HS-5 (cell line): Measurements from ENCODE around the gene FABP7.
A peak's percentile ranks its signal among the peaks of the same experiment; 100 is the strongest.

ENCODE experiments used
- DNase-seq: peaks from one replicate; pipeline ENCODE4 v3.0.0-alpha.2; 2012; ENCODE audit warnings: low read depth

Gene FABP7

DNA sequence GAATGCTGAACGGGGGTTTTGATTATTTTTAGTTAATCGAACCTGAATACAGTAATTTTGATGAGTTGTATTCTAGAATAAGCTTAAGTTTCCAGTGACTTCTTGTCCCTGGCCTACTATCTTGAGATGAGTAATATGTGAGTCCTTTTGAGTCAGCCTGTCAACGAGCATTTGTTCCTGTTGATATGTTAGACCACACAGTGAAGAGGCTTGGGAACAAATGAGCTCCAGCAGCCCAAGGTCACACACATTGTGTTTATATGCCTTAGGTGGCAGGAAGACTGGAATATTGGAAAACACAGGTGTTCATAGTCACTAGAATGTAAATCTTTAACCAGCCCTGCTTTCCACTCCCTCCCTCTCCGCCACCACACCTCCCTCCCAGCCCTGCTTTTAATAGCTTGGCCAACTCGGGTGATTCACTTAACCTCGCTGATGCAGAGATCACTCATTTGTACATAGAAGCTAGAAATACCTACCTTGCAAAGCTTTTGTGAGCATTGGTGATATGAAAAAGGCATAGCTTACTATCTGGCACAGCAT lies 18.7 kb downstream of the FABP7 start:
- DNase-seq: peak; percentile 58

DNA sequence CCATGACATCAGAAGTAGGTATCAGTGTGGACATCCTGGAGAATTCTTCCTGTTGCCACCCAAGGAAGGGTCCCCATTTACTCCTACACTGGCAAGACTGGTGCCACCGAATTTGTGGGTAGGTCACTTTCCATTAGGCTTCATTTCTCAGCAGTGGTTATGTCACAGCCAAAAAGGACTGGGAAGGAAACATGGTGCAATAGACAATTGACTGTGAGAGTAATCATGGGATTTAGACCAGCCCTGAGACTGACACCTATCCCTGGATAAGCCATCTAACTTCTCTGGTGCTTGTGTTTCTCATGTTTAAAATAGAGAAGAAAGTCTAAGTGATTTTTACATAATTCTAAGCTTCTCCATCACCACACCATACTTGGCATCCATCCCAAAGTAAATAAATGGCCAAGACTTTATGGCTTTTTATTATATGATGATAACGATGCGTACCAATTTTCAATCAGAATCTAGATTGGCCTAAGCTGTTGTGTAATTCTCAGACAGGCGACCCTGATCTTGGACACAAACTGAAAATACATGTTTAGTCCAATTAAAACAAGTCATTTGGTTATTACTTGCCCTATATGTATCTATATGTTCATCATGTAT lies 19.7 kb downstream of the FABP7 start:
- DNase-seq: no peak

DNA sequence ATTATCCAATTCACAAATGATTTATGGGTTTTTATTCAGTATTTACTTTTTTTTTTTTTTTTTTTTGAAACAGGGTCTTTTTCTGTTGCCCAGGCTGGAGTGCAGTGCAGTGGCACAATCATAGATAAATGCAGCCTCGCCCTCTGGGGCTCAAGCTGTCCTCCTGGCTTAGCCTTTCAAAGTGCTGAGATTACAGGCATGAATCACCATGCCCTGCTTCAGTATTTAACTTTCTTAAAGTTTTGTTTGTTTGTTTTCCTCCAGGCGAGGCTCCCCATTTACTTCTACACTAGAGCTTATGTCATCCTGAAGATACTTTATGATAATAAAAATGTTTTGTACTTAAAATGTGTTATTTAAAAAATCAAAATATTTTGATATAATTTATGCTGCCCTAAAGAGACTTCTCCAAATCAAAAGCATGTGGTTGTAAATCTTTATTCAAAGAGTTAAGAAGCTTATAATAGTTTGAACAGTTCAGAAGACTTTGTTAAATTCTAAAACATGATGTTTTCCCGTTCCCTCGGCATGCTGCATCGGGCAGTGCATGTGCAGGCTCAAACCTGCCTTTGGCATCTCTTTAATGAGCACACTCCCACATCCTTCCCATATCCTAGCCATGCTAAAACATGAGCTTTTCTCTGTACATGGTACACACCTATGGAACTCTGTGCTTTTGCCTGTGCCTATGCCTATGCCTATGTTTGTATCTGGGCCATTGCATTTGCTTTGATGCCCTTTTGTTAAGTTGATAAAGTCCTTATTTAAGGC lies 20.6 kb downstream of the FABP7 start:
- no peak for DNase-seq

DNA sequence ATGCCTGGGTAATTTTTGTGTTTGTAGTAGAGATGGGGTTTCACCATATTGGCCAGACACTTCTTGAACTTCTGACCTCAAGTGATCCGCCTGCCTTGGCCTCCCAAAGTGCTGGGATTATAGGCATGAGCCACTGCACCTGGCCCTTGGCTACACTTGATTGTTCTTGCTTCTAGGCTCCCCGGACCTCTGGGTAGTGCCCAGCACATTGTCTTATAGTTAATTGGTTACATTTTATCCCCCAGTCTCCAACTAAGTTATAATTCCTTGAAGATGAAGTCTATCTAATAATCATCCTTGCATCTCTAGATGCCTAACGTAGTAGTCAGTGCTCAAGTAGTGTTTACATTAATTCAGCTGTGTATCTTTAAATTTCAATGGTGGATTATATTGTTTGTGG lies 21.4 kb downstream of the FABP7 start:
- no peak for DNase-seq

DNA sequence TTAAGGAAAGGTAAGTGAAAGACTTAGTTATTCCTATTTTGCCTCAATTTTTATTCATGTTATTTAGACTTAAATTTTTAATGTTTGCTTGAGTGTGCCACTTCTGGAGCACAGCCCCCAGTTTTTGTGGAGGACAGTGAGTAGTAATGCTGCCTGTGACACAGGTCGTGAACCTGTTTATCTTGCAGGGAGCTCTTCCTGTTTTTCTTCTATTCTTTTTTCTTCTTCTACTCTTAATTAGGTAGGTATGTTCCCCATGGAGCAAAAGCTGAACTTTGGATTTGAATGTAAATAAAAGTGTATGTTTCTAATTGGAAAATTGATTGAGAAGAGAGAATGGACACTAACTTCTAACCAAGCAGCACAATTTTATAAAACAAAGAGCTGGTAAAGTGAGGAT lies 21.9 kb downstream of the FABP7 start:
- no peak for DNase-seq

DNA sequence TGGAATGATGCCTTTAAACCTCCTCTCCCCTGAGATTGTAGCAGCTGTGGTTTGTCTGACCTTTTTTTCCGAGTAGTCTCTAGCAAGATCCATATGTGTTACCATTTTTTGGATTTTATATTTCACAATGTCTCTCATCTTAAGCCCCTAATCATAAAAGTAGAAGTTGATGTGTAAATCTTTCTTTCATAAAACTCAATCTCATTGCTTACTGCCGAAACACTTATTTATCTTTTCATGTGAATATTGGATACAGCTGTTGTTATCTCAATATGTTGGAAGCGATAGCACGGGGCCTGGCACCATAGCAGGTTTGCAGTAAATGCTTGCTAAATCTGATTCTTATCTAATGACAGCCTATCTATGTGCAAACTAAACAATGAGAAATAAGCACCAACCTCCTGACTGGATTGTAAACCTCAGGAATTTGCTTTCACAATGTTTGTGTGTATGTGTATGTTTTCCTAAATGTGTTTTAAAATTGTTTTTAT lies 23.7 kb downstream of the FABP7 start:
- no peak for DNase-seq

DNA sequence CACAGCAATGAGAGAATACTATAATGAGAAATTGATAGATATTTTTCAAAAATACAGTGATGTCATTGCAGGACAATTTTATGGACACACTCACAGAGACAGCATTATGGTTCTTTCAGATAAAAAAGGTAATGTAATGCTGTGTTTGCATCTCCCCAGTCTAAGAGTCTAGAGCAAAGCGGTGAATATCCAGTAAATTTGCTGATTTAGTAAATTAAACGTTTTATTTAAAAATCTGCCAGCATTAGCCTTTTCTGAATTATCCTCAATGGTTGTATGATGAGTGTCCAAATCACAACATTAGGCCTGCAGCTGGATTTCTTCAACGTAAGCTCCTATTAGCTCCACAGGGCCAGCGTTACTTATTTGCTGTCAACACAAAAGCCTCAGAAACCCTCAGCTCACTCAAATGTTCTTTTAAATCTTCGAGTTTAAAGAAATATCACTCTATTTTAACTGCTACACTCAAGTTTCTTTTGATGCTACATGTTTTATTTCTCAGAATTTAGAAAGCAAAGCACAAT lies 25.5 kb downstream of the FABP7 start:
- DNase-seq: no peak

DNA sequence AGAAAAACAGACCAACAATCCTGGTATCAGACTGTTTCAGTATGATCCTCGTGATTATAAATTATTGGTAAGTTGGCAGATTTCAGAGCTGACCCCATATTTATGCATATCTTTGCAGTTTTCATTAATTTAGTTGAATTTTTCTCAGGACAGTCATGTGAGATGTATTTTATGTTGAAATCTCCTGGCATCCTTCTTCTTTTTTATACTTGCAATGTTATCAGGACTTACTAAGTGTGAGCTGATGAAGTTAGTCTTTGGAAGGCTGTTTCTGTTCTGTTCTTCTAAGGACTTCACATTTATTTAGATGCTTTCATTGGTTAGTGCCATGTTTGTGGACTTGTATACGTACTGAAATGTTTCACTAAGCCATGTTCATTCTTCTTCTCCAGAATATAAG lies 26.8 kb downstream of the FABP7 start:
- no peak for DNase-seq

DNA sequence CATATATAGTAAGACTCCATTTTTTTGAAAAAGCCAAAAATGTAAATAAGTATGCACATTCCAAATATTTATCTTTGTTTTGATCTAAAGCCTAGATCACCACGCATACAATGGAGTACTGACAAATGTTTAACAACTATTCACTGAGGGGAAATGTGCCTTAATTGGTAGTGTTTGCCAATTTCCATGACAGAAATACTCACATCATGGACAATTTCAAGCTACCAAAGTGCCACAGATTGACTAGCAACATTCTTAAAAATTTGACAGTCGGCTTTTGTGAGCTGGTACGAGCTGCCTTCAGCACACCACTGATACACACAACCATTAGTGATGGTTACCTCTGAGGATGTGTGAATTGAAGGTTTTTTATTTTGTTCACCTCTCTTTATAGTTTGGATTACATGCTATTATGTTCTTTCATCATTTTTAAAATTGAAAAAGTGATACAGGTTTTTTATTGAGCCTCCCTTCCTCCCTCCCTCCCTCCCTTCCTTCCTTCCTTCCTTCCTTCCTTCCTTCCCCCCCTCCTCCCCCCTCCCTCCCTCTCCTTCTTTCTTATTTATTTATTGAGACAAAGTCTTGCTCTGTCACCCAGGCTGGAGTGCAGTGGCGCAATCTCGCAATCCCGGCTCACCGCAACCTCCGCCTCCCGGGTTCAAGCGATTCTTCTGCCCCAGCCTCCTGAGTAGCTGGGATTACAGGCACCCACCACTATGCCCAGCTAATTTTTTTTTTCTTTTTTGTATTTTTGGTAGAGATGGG lies 28.8 kb downstream of the FABP7 start:
- no peak for DNase-seq

DNA sequence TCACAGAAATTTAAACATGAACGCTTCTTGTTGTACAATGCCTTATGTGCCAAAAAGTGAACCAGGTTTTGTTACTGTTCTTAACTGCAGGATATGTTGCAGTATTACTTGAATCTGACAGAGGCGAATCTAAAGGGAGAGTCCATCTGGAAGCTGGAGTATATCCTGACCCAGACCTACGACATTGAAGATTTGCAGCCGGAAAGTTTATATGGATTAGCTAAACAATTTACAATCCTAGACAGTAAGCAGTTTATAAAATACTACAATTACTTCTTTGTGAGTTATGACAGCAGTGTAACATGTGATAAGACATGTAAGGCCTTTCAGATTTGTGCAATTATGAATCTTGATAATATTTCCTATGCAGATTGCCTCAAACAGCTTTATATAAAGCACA lies 29.5 kb downstream of the FABP7 start:
- no peak for DNase-seq

DNA sequence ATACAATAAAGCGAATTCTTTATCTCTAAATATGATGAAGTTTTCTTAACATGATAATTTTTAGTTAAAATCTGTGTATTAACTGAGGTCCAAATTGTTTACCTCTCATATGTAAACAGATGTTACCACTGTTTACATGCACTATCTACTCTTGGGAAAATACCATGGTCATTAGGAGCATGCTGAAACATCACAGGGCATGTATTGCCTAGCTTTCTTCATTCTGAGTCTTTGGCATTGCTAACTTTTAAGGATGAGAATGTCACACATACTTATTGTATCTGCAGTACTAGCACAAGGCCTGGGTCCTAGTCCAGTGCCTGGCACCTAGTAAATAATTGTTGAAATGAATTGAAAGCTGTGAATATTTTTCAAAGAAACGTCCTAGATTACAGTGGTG lies 30.2 kb downstream of the FABP7 start:
- no peak for DNase-seq

DNA sequence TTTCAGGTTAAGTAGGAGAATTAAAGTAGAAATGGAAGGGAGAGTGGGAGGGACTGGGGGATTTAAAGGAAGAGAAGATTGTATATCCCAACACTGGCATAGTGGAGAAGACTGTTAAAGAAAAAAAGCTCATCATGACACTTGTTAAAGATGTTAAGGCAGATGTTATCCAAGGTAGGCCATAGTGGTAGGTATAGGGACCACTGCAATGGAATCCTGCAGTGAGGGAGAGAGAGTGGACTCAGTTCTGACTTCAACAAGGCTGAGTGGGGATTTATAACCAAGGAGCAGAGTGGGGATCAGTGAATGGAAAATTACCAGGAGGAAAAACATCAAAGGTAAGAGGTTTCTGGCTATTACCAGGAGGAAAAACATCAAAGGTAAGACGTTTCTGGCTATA lies 30.7 kb downstream of the FABP7 start:
- no peak for DNase-seq

DNA sequence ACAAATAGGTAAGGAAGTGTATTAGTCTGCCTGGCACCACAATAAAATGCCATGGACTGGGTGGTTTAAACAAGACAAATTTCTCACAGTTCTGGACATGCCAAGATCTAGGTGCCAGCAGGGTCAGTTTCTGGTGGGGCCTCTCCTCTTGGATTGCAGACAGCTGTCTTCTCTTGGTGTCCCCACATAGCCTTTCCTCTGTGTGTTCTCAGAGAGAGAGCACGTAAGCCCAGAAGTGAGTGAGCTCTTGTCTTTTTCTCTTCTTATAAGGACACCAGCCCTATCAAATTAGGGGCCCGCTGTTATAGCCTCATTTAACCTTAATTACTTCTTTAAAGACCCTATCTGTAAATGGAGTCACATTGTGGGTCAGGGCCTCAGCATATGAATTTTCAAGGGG lies 37.8 kb downstream of the FABP7 start:
- no peak for DNase-seq

DNA sequence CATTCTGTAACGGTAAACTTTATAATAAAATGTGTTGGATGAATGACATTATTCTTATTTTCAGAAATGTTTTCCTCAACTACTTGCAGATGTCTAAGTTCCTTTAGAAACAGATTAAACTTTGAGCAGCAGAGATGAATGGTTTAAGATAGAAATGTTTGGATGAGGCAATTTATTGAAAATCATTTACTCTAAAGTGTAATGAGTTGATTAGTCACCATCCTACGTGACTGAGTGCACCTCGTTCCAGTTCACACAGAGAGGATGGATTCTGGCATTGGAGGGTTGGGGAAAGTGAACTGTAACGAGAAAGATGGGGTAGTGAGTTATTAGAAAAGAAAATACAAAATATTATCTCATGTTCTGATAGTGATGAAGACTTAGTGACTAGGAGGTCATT lies 38.2 kb downstream of the FABP7 start:
- DNase-seq: no peak

DNA sequence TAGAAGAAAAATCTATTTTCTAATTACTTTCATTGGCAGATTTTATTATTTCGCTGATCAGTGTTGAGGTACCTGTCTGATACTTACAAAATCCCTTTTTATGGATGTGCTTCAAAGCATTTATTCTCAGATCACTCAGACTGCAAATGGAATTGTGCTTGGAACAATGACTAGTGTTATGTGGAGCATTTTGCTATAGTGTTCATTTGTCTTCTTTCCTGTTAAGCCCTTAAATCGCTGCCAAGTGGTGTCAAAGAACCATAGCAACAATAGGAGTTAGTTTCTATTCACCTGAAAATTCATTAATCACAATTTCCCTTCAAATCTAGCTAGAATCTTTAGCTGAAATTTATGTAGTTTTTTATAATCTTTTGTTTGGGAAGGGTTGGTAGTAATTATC lies 39.4 kb downstream of the FABP7 start:
- no peak for DNase-seq

DNA sequence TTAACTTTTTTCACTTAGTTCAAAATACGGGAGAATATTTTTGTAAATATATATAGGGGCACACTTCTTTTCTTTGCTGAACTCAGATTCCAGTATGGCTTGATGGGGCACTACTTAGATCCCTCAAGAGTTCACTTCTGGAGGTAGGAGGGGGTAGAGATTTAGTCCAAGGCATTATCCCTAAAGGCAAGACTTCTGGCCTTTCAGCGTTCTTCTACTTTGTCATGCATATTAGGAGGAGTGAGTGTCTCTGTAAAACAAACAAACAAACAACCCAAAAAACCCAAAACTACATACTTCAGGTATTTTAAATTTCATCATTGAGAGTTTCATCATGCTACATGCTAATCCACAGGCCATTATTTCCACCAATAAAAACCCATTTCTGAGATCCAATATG lies 41.6 kb downstream of the FABP7 start:
- DNase-seq: no peak

DNA sequence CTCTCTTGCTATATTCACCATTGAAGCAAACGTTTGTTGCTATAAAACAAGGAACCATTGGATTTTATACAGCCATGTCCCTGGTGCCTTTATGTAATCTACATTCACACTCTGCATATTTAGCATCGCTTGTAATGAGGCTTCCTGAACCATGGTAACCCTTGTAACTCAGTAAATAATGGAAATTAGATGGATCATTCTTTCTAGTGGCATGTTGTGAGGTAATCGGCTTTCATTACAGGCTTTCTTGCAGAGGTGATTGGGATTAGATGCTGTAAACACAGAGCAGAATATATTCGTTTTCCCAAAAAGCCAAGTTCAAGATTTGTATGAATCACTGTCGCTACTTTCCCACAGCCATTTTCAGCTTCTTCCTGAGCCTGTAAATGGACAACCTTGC lies 45.6 kb downstream of the FABP7 start:
- no peak for DNase-seq

DNA sequence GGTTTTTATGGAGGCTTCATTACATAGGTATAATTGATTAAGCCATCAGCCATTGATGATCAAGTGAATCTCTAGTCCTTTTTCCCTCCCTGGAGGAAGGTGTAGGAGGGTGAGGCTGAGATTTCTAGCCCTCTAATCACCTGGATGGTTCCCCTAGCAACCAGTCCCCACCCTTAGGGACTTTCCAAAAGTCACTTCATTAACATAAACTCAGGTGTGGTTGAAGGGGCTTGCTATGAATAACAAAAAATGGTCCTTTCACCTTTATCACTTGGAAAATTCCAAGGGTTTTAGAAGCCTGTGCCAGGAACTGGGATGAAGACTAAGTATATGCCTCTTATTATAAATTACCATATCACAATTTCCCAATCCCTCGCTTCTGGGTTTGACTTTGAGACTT lies 49.9 kb downstream of the FABP7 start:
- no peak for DNase-seq

DNA sequence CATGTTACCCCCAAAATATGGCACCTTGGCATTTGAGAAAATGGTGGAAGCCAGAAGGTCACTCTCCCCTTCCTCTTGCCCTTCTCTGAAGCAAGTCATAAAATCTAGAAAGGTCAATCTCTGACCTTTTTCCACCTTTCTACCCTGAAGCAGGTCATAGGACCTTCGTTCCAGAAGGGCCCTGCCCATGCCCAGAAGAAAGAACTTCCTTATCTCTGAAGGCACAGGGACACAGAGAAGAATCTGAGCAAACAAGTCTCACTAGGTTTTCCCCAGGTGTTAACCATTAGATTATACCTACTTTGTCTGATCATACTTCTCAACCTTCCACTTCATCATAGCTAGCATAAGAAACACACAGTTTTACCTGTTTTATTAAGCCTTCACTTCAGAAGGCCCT lies 52.0 kb downstream of the FABP7 start:
- no peak for DNase-seq

DNA sequence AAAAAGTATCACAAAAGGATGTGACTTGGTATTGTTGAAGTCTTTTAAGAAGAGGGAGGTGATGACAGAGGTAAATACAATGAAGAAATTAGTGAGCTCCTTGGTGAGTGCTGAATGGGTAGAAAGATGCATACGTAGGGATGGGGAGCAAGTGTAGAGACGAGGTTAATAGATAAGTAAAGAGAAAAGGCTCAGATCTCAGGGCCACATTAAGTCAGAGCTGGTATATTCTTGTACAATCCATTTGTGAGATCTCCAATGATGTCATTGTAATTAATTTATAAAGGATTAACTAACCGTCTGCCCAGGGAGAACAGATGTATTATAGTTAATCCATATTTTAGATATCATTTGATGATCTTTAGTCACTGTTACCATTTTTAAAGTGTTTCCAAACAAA lies 52.9 kb downstream of the FABP7 start:
- no peak for DNase-seq

DNA sequence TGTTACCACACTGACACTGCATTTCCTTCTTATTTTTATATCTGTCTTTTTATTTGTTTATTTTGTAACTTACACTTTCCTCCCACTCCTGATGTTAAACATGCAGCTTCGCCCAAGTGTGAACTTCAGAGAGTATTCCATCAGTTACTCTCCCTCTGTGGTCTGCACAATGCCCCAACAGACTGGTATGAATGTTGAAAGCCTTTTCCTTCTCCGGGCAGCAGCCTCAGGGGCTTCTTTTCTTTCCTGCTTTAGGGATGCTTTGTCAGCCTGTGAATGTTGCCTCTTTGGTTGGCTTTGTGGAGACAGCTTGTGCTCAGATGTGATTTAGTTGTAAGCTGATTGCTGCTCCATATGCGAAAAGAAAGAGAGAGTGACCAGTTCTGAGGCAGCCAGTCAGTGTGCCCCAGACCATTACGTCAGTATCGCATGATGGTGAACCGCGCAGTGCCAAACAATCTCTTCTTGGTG lies 53.5 kb downstream of the FABP7 start:
- DNase-seq: no peak
